CD4-positive, alpha-beta T cell treated with Interleukin-15 for 4 hours (primary cell): ENCODE measurements around the gene HS3ST5.
"Not testable (repeated sequence)": the region's sequence is repeated elsewhere in the genome, so short reads cannot be mapped to it uniquely, and the experiment has no call there.

Source experiments
- DNase-seq: peaks from one replicate; pipeline ENCODE4 v3.0.0-alpha.2; 2020; ENCODE audit warnings: low spot score

HS3ST5 gene

DNA sequence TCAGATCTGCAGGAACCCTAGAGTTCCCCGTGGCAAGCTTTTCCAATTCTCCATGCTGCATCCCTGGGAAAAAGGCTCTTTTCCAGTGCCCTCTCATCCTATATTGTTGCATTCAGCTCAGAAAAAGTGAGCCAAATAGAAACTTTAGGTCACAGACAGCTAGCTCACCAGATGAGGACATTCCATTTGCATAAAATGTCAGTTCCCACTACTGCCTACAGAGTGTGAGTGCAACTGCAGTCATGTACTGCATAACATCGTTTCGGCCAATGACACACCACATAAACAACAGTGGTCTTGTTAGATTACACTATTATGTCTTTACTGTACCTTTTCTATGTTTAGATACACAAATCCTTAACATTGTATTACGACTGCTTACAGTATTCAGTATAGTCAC is 8.6 kb downstream of the HS3ST5 start:
- no peak for DNase-seq

DNA sequence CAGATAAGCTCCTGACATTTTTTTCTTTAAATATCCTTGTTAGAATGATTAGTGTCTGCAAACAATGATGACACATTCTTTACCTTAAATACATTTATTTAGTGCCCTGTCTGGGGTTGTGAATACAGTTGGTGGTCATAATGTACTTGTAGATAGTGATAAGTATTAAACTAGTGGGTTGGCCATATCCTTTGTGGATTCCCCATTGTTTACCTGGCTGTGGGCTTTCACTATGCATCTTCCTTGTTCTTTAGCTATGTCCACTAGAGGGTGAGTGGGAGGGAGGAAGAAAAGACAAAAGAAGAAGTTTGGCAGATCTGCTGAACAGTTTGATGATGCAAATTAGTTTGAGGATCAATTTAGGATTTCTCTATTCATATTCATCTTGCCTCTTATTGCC is 15.7 kb downstream of the HS3ST5 start:
- DNase-seq: no peak

DNA sequence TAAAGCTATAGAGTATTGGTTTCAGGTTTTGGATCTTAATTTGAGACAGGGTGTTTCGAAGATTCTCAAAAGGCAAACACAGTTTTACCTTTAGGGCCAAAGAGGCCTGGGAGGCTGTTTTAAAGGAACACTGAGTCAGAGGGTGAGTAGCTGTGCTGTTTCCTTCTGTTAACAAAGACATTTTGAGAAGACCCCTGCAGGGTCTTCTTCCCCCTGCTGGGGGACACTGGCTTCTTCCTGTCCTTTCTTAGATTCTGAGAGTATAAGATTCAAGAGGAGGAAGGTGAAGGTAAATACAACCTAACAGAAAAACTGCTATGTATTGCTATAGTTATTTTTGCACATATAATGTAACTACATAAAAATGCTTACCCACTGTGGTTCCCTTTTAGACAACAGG is 19.0 kb downstream of the HS3ST5 start:
- no peak for DNase-seq

DNA sequence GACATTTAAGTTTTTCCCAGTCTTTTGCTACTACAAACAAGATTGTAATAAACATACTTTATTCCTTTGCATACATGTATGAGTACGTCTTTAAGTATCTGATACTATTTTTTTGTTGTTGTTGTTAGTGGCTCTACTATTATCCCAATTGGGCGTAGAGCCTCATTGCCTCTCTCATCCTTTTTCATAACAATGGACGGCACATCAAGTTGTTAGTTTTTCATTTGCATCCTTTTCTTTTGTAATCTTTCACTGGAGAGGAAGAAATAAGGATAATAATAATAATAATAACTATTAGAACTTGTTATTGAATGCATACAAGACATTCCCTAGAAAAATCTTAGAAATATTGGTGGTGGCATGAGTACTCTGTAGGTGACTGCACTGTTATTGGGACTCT is 23.1 kb downstream of the HS3ST5 start:
- no peak for DNase-seq

DNA sequence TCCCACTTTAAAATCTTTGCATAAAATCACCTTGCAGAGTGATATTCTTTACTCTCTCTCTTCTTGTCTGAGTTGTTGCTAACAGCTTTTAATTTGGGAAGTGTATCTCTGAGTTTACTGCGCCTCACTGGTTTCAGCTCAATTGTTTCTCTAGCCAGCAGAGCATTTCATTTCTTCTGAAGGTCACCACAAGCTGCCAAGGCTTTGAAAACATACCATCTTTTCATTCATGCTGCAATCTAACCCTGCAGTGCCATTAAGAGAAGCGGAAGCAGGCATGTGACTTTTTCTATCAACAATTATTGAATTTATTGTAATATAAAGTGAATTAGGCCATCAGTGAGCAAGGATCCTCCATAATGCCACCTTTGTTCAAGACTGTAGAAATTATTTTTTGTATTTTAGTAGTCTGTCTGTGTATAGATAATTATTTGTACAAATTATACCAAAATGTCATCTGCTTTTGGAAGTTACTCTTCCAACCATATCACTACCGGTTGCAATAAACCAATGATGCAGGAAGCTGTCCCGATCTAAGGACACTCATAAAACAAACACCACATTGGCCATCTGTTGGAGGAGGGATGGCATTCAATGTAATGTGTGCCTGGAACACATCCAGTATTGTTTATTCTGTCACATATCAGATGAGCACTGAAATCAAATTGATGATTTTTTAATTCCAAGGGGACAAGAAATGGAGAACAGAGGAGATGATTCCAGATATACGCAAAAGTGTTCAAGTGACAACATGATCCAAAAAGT is 26.8 kb downstream of the HS3ST5 start:
- no peak for DNase-seq

DNA sequence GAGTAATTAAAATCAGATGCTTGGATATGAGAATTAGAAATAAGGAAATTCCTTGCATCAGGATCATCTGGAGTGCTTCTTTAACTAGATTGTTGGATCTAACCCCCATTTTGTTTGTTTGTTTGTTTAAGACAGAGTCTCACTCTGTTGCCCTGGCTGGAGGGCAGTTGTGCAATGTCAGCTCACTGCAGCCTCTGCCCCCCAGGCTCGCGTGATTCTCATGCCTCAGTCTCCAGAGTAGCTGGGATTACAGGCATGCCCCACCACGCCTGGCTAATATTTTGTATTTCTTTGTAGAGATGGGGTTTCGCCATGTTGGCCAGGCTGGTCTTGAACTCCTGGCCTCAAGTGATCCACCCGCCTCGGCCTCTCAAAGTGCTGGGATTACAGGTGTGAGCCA is 29.0 kb downstream of the HS3ST5 start:
- not testable (repeated sequence) for DNase-seq

DNA sequence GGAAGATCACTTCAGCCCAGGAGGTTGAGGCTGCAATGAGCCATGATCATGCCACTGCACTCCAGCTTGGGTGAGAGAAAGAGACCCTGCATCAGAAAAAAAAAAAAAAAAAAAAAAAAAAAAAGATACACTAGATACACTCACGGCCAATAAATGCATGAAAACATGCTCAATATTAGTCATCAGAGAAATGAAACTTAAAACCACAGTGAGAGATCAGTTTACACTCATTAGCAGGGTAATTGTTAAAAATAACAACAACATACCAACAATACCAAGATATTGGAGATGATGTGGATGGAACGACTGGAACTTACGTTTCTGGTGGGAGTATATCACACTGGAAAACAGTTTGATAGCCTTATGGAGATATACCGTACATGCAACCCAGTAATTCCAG is 29.9 kb downstream of the HS3ST5 start:
- DNase-seq: no peak

DNA sequence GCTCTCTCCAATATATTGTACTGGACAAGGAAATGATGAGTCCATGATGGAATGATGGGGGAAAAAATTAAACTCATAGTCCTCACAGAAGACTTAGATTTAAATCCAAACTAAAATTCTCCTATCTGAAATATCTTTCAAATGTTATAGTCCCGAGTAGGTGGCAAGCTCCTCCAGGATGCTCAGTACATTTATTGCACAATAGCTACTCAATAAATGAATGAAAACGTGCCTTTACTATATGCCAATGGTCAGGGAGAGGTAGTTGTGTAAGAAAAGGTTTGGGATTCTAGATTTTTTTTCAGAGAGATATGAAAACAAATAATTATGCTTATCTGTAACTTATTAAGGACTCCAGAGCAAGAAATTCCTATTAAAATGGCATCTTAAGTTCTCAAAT is 32.8 kb downstream of the HS3ST5 start:
- DNase-seq: no peak

DNA sequence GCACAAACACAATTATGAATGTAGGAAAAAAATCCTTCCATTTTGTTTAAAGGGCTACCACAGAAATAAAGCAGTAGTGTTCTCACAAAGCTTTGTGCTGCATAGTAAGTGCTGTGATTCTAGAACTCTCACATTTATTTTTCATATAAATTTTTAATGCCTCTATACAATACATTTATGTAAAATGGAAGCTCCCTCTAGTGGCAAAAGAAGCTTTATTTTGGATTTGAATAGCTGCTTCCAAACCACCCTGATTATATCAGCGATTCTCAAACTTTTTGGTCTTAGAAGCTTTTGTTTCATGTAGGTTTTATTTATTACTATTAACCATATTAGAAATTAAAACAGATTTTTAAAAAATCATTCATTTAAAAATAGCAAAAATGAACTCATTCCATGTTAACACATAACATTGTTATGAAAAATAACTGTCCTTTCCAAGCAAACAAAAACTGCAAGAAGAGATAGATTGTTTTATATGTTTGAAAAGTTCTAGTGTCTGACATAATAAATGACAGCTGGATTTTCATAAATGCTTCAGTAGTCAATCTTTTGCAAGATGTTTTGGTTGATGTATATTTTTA is 38.4 kb downstream of the HS3ST5 start:
- DNase-seq: no peak

DNA sequence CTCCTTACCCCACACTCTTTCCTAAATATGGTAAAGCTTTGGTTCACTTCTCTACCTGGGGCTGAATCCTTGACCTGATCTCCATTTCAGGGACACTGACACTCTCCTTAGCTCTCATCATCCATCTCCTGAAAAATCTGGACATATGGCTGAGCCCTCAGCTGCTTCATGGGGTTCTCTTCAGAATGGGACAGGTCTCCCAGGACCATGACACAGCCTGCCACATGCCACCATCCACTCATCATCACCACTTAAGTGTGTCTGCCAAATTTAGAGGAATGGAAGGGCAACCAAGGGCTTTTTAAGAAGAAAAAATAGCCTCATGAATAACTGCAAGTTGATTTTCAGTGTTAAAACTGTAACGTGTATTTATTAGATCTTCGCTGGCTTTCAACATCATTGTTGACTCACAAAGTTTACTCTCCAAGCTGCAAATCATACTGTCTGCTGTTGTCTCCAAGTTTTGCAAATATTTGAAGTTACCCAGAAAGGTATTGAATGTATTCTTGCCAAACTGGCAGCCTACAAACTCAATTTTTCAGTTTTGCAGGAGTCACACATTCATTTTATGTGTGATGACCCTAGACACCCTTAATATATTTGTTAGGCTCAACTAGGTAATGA is 41.1 kb downstream of the HS3ST5 start:
- no peak for DNase-seq

DNA sequence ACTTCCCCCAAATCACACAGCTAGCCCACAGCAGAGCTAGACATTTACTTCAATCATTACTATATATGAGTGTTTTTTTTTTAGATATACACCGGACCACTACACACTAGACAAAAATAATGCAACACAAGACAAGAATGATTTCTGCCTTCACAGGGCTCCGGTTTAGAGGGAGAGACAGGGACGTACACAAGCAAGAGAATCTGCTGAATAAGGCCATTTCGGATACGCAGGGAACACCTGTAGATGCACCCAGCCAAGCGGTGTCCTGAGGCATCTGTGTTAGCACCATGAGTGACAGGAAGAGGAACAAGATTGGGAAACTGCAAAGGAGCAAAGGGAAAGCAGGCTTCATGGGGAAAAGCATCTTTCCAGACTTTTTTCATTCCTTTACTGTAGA is 45.7 kb downstream of the HS3ST5 start:
- no peak for DNase-seq

DNA sequence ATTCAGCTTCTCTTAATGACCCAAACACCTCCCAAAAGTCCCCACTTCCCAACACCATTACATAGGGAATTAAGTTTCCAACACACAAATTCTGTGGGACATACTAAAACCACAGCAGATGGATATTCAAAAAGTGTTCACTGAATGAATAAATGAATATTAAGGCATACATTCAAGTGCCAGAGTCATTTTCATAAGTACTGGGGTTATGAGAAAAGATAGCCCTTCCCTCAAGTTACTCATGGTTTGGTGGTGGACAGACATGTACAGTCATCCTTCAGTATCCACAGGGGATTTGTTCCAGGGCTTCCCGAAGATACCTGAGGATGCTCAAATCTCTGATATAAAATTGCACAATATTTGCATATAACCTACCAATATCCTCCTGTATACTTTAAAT is 50.4 kb downstream of the HS3ST5 start:
- DNase-seq: no peak

DNA sequence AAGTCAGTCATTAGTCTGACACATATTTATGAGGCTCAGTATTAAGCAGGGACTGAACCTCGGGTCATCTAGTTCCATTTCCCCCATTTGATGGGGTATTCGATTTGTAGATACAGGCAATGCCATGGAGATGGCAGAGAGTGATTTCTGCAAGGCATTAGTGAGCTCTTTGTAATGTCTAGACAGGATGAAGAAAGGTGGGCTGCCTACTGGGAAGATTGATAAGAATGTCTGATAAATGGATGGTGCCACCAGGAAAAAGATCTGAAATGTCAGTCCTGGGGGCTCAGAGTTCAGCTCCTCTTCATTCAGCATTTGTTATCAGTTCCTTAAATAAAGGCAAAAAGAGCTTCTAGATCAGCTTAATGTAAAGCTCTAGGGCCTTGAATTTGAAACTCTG is 51.4 kb downstream of the HS3ST5 start:
- no peak for DNase-seq

DNA sequence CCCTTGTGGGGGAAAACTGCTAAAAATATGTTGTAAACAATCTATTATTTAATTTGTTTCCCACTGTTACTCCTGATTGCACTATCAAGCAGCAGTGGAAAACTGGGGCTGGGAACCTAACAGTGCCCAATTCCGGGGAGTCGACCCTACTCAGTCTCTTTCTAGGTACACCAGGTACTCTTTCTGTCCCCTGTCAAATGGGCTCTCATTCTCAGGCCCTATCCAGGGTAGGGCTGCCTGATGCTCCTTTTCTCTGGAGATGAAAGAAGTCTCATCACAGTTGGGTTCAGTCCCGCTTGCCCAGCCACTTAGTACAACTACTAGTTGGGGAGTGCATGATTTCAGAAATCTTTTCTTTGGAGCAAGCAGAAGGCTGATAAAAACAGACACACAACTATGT is 52.0 kb downstream of the HS3ST5 start:
- no peak for DNase-seq

DNA sequence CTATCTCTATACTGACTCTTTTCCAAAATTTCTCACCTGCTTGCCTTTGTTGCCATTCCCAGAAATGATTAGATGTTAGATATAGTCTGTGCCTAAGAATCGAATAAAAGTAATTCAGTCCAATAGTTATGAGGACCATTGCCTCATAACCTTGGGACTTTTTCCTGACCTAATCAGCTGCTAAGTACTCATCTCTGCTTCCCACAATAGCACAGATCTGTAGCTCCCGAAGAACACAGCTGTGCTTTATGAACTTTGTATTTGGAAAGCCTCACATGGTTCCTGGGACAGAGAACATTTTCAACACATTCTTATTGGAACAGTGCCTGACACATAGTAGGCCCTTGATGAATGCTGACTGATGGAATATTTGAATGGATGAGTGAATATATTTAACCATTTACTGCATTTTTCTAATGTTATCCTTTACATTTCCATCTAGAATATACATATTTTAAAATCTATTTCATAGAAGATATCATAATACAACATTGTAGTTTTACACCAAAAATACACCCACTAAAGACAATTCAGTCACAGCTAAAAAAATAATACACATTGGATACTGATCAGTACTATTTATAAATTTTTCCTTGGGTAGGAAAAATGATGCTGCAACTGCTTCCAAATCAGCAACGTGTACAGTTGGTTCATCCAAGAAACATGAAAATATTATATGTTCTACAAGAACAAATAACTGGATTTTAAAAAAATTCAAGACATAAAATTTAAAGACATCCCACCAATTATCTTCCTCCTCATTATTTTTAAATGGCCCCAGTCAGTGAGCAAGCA is 53.9 kb downstream of the HS3ST5 start:
- DNase-seq: no peak

DNA sequence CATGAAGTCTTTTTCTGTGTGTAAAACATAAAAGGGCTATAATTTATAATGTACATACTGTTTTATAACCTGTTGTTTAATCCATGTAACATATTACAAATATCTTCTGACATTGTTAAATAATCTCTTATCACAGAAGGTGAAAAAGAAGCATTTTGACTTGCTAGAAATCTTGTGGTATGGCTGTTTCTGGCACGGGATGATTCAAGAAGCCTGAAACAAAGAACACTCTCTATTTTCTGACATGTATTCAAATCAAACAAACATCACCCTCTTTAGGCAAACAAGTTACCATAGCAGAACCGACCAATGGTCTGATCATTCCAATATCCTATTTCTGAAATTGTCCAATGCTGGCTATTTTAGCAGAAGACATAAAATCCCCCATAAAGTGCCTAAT is 55.4 kb downstream of the HS3ST5 start:
- no peak for DNase-seq

DNA sequence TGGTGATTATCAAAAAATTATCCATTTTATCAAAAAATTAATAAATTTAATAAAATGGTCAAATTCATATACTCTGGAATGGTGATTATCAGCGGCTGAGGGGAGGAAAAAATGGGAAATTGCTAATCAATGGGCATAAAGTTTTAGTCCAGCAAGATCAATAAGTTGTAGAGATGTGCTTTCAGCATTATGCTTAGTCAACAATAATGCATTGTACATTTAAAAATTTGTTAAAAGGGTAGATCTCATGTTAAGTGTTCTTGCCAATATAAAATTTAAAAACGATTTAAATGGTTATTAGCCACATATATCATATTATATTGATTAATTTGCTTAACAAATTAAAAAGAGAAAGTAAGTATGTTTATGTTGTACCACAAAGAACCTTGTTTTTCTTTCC is 56.6 kb downstream of the HS3ST5 start:
- DNase-seq: no peak

DNA sequence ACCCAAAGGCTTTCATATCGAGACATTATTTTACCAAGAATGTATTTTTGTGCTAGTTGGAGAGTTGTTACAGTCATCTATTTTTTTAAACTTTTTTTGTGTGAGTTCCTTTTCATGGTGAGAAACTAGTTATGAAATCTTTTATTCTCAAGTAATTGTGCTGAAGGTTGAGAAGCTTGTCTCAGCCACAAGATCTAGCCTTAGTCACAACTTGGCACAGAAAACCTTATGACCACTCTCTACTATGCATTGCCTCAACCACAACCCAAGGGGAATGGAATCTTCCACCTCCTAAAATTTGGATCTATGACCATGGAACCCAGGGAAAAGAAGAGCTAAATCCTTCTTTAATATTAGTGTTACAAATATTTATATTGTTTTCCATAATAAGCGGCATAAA is 58.5 kb downstream of the HS3ST5 start:
- no peak for DNase-seq

DNA sequence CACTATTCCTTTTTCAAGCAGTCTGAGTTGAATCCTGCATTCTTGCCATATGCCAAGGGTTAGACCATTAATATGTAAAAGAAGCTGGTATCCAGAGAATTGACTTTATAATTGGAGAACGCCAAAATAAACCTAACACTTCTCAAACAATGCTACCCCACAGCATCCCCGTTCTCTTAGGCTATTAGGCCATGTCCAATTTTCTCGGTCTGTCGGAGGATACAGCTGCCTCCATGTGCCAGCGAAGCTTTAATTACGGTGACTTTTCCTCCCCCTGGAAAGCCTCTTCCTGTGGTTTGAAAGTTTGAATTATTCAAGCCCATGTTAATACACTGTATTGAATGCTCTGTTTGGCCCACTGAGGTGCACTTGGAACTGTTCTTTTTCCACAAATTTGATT is 60.5 kb downstream of the HS3ST5 start:
- no peak for DNase-seq

DNA sequence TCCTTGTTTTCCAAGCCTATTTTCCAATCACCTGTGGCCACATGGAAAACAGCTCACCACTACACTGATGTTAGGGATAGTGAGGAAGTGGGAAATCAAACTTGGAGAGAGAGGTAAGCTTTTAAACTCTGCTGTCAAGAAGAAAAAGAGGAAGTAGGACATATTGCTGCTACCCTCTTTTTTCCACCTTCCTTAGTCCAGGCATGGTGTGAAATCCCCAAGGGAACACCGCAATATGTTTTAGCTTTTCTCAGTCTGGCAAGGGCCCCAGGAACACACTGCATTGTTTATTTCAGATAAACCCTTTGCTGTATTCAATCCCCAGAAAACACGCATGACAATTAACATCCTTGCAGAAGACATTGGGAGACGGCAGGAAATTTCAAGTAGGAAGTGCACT is 61.3 kb downstream of the HS3ST5 start:
- no peak for DNase-seq

DNA sequence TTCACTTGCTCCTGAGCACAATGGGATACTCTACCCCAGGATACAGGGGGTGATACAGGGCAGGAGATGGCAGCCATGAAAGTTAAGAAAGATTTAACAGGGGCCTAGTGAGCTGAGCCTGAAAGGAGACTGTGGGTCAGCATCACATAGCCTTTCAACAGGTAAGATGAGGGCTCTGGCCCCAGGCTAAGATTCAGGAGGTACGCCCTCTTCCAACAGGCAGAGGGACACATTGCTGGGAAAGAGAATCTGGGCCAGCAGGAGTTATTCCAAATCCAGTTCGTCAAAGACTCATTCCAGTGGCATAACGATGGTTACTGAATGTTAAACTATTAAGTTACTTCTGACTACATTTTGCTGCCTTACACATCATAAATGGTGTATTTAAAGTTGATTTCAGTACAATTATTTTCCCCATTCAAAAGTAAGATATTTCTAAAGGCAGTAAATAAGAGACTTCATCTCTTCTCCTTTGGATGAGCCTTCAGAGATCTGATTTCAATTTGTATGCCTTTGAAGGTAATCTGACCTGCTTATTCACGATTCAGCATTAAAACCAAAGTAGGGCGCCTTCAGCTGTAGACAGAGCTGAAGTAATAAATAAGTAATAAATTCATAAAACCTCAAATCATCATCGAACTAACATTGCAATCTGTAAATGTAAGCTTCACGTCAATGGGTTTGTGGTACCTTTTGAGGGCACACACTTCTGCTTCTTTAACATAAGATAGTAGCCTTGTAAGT is 62.4 kb downstream of the HS3ST5 start:
- DNase-seq: no peak

DNA sequence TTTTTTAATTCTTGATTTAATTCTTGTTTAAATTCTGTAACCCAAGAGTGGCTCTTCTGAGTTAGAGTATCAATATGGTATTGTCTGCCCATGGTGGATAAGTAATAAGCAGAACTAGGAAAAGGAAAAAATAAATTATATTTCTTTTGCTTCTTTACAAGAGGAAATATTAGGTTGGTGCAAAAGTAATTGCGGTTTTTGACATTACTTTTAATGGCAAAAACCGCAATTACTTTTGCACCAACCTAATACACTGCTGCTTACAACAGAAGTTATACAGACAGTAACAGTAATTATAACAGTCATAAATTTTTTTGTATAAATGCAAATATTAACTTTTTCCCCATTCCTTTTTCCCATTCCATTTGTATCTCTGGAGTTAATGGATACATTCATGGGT is 65.6 kb downstream of the HS3ST5 start:
- no peak for DNase-seq
